Epidermal melanocyte (primary cell): ENCODE results near the gene ANKFN1.
"Not testable (repeated sequence)": the region's sequence is repeated elsewhere in the genome, so short reads cannot be mapped to it uniquely, and the experiment has no call there.

ENCODE experiments used
- DNase-seq: peaks from one replicate; pipeline ENCODE4 v3.0.0; 2011; ENCODE audit warnings: low spot score; ENCODE audit not compliant: insufficient read length

Gene ANKFN1

GRCh38 chr17:56322991-56323390 is 169.7 kb downstream of the ANKFN1 start:
- no peak for DNase-seq

- DNase-seq, result no peak
Observed at GRCh38 chr17:56324676-56325075, 171.4 kb downstream of the ANKFN1 start.

GRCh38 chr17:56325313-56326000 is 172.2 kb downstream of the ANKFN1 start:
- DNase-seq, result no peak

GRCh38 chr17:56326001-56326359 is 172.7 kb downstream of the ANKFN1 start:
- no peak for DNase-seq

- no peak for DNase-seq
Observed at GRCh38 chr17:56347639-56348038, 194.4 kb downstream of the ANKFN1 start.

GRCh38 chr17:56350592-56350991 is 197.3 kb downstream of the ANKFN1 start:
- DNase-seq, result no peak

- DNase-seq, result no peak
Observed at GRCh38 chr17:56351675-56352074, 198.4 kb downstream of the ANKFN1 start.

GRCh38 chr17:56358651-56359050 is 205.4 kb downstream of the ANKFN1 start:
- DNase-seq, result no peak

GRCh38 chr17:56359518-56359917 is 206.2 kb downstream of the ANKFN1 start:
- no peak for DNase-seq

GRCh38 chr17:56367366-56367765 is 214.1 kb downstream of the ANKFN1 start:
- no peak for DNase-seq

GRCh38 chr17:56373981-56374833 is 220.9 kb downstream of the ANKFN1 start:
- DNase-seq, result no peak

- no peak for DNase-seq
Observed at GRCh38 chr17:56389356-56389755, 236.1 kb downstream of the ANKFN1 start.

- DNase-seq, result no peak
Observed at GRCh38 chr17:56392321-56392720, 239.0 kb downstream of the ANKFN1 start.

- DNase-seq, result no peak
Observed at GRCh38 chr17:56393156-56393555, 239.9 kb downstream of the ANKFN1 start.

GRCh38 chr17:56395787-56396186 is 242.5 kb downstream of the ANKFN1 start:
- no peak for DNase-seq

- DNase-seq, result no peak
Observed at GRCh38 chr17:56407086-56407485, 253.8 kb downstream of the ANKFN1 start.

- not testable (repeated sequence) for DNase-seq
Observed at GRCh38 chr17:56412356-56412755, 259.1 kb downstream of the ANKFN1 start.

GRCh38 chr17:56416682-56417351 is 263.5 kb downstream of the ANKFN1 start:
- no peak for DNase-seq

GRCh38 chr17:56424005-56424404 is 270.7 kb downstream of the ANKFN1 start:
- no peak for DNase-seq

- DNase-seq, result no peak
Observed at GRCh38 chr17:56424543-56425044, 271.3 kb downstream of the ANKFN1 start.

- DNase-seq, result no peak
Observed at GRCh38 chr17:56425483-56425882, 272.2 kb downstream of the ANKFN1 start.

- DNase-seq, result no peak
Observed at GRCh38 chr17:56426901-56427300, 273.6 kb downstream of the ANKFN1 start.
